Osteocyte (in vitro differentiated cells): Measurements from ENCODE around the gene NRGN. TPM values are rescaled to one million over a fixed set of nuclear protein-coding genes. Genes with fewer than 3 reads are reported as not detected.

ENCODE experiments used
- DNase-seq: peaks from one replicate; pipeline ENCODE4 v3.0.0; 2021; ENCODE audit warnings: mixed read lengths; ENCODE audit not compliant: unreplicated experiment; ENCODE audit errors: extremely low spot score
- H3K27ac Mint-ChIP-seq: one replicate; pipeline ENCODE4 v1.8.0; 2021; ENCODE audit warnings: mild to moderate bottlenecking, mixed read lengths; ENCODE audit not compliant: unreplicated experiment
- H3K27me3 Mint-ChIP-seq: one replicate; pipeline ENCODE4 v1.8.0; 2021; ENCODE audit warnings: mixed read lengths; ENCODE audit not compliant: unreplicated experiment
- H3K36me3 Mint-ChIP-seq: one replicate; pipeline ENCODE4 v1.8.0; 2021; ENCODE audit warnings: mixed read lengths; ENCODE audit not compliant: unreplicated experiment
- H3K4me1 Mint-ChIP-seq: one replicate; pipeline ENCODE4 v1.8.0; 2021; ENCODE audit warnings: mixed read lengths; ENCODE audit not compliant: unreplicated experiment
- H3K4me3 Mint-ChIP-seq: one replicate; pipeline ENCODE4 v1.8.0; 2021; ENCODE audit warnings: mild to moderate bottlenecking, moderate library complexity, mixed read lengths; ENCODE audit not compliant: unreplicated experiment
- H3K9me3 Mint-ChIP-seq: one replicate; pipeline ENCODE4 v1.8.0; 2021; ENCODE audit warnings: mixed read lengths; ENCODE audit not compliant: unreplicated experiment
- total RNA-seq: library from RNA; stranded (reverse); gene quantifications from 2 replicates; pipeline ENCODE4 v1.2.1, GENCODE V29; 2021
- TF ChIP-seq, protein P1 (sequence below): fragments of 200-600 bp; sonication (generic); IDR thresholded peaks from 2 replicates; pipeline ENCODE4 v1.5.0; 2021; ENCODE audit warnings: antibody characterized with exemption, mild to moderate bottlenecking, moderate library complexity

NRGN gene
- total RNA-seq, 1 donor from 2014 or later = 0.97 TPM

DNA sequence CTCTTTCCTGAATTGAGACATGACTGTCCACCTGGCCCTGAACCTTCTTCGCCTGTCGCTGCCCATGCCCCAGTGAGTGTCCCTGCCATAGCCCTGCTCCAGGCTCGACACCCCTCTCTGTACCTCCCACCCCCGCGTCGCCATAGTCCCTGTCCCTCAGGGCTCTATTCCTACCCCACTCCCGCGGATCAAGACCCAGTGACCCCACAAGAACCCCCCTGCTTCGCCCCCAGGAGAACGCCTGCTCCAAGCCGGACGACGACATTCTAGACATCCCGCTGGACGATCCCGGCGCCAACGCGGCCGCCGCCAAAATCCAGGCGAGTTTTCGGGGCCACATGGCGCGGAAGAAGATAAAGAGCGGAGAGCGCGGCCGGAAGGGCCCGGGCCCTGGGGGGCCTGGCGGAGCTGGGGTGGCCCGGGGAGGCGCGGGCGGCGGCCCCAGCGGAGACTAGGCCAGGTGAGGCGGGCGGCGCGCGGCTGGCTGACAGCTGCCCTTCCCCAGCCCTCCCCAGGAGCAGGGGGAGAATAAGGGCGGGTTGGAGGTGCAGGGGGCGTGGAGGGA is 5.6 kb downstream of the NRGN start:
- Mint-ChIP-seq H3K4me1 (peaks cover 12% of the 10 kb centered on the region), H3K9me3 (no peaks in the 10 kb centered on the region), H3K4me3 (peak overlapping the region; percentile 27), H3K36me3 (no peaks in the 10 kb centered on the region), H3K27ac (no peak overlapping the region), H3K27me3 (peaks cover 31% of the 10 kb centered on the region)
- no peak for DNase-seq
- TF ChIP-seq, protein P1, sequence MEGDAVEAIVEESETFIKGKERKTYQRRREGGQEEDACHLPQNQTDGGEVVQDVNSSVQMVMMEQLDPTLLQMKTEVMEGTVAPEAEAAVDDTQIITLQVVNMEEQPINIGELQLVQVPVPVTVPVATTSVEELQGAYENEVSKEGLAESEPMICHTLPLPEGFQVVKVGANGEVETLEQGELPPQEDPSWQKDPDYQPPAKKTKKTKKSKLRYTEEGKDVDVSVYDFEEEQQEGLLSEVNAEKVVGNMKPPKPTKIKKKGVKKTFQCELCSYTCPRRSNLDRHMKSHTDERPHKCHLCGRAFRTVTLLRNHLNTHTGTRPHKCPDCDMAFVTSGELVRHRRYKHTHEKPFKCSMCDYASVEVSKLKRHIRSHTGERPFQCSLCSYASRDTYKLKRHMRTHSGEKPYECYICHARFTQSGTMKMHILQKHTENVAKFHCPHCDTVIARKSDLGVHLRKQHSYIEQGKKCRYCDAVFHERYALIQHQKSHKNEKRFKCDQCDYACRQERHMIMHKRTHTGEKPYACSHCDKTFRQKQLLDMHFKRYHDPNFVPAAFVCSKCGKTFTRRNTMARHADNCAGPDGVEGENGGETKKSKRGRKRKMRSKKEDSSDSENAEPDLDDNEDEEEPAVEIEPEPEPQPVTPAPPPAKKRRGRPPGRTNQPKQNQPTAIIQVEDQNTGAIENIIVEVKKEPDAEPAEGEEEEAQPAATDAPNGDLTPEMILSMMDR = no peak

DNA sequence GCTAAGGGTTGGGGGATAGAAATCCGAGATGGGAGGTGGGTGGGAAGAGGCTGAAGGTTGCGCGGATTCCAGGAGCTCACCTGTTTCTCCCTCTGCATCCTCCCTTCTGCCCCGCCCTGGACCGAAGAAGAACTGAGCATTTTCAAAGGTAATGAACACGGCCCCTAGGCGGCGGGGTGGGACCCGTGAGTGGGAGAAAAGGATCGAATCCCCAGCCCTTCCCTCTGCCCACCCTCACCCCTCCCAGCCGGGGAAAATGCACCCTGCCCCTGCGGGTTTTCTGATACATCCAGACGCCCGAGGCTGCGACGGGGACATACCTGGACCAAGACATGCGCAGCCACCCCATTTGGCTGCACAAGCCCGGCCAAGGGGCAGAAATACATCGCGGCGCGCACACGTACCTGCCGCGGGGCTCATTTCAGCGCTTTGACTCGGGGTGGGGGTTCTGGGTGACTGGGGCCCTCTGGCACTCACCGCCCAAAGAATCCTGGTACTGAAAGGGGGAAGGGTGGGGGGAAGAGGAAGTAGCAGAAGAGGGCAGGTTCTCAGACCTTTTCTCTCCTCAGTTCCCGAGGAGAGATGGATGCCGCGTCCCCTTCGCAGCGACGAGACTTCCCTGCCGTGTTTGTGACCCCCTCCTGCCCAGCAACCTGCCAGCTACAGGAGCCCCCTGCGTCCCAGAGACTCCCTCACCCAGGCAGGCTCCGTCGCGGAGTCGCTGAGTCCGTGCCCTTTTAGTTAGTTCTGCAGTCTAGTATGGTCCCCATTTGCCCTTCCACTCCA is 6.3 kb downstream of the NRGN start:
- H3K4me3 Mint-ChIP-seq = peak overlapping the region; percentile 87
- H3K36me3 Mint-ChIP-seq = no peaks in the 10 kb centered on the region
- no peak for DNase-seq
- H3K27ac Mint-ChIP-seq = no peak overlapping the region
- H3K4me1 Mint-ChIP-seq = peaks cover 9% of the 10 kb centered on the region
- TF ChIP-seq, protein P1 = peak; percentile 12
- peaks cover 33% of the 10 kb centered on the region for H3K27me3 Mint-ChIP-seq
- no peaks in the 10 kb centered on the region for H3K9me3 Mint-ChIP-seq

DNA sequence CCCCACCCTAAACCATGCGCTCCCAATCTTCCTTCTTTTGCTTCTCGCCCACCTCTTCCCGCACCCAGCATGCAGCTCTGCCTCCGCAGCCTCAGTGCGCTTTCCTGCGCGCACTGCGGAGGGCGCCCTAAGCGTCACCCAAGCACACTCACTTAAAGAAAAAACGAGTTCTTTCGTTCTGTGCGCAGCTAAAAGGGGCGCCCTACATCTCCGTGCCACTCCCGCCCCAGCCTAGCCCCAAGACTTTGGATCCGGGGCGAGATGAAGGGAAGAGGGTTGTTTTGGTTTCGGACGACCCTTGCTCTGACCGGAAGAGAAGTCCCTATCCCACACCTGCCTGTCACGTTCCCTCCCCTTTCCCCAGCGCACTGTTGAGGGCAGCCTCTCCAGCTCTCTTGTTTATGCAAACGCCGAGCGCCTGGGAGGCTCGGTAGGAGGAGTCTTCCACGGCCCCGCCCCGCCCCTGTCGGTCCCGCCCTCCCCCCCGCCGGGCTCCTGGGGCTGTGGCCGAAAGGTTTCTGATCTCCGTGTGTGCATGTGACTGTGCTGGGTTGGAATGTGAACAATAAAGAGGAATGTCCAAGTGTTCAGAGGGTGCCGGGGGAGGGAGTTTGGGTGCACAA is 7.0 kb downstream of the NRGN start:
- no peak for DNase-seq
- Mint-ChIP-seq H3K4me1 (peaks cover 9% of the 10 kb centered on the region), H3K36me3 (no peaks in the 10 kb centered on the region), H3K9me3 (no peaks in the 10 kb centered on the region), H3K27ac (no peak overlapping the region), H3K27me3 (peaks cover 31% of the 10 kb centered on the region), H3K4me3 (peak overlapping the region; percentile 87)
- TF ChIP-seq, protein P1 = peak; percentile 52

DNA sequence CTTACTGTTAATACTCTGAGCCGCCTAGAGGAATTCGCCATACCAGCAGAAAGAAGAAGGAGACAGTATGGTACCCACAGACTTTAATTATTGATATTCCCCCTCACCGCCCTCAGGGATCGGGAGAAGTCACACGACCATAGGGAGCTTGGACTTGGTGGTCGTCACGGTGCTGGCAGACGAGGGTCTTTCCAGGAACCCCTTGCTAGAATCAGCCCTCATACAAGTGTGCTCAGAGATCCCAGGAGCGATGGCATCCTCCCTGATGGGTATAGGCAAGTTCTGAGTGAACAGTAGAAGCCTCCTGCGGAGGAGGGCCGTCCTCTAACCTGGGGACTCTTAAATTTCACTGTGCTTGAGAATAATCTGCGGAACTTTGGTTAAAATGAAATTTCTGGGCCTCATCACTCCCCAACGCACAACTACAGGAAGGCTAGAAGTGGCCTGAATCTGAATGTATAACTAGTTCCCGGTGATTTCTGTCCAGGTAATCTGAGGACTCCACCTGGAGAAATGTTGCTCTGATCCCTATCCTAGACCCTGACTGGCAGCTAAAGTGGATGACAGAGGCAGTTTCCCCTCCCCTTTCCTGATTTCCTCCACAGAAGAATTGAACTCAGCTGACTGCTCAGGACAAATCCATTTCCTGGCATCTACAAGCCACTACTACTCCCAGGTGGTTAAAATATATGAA is 7.8 kb downstream of the NRGN start:
- H3K9me3 Mint-ChIP-seq = no peaks in the 10 kb centered on the region
- peak overlapping the region; percentile 87 for H3K4me3 Mint-ChIP-seq
- H3K4me1 Mint-ChIP-seq = peaks cover 9% of the 10 kb centered on the region
- H3K36me3 Mint-ChIP-seq = no peaks in the 10 kb centered on the region
- H3K27ac Mint-ChIP-seq = no peak overlapping the region
- H3K27me3 Mint-ChIP-seq = peaks cover 30% of the 10 kb centered on the region
- TF ChIP-seq, protein P1 = no peak
- no peak for DNase-seq

DNA sequence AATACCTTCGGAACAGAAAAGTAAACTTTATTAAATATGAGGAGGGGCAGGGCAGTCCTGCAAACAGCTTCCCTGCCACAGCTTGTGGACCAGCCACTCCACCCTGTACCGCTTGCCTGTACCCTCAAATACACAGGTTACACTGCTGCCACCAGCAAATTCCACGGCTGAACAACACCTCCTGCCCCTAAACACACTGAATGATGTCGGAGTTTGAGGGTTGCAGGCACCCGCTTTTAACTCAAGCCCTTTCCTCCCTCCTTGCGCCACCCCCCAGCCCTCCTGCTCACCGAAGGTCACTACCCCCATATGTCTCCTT is 8.3 kb downstream of the NRGN start:
- Mint-ChIP-seq H3K27ac (no peak overlapping the region), H3K4me3 (no peak overlapping the region), H3K36me3 (no peaks in the 10 kb centered on the region), H3K27me3 (peaks cover 29% of the 10 kb centered on the region), H3K9me3 (no peaks in the 10 kb centered on the region), H3K4me1 (peaks cover 9% of the 10 kb centered on the region)
- TF ChIP-seq, protein P1 = no peak
- DNase-seq = no peak
